22Rv1 (cell line): ENCODE results near the gene DNAJB8.

Source experiments
- ZFX ChIP-seq: fragments of 450-650 bp; IDR thresholded peaks from 2 replicates; pipeline ENCODE4 v1.6.1; 2017; ENCODE audit warnings: antibody characterized with exemption, borderline replicate concordance
- TF ChIP-seq, protein P1 (sequence below): fragments of 450-650 bp; IDR thresholded peaks from 2 replicates; pipeline ENCODE4 v1.5.1; 2017; ENCODE audit warnings: mild to moderate bottlenecking

GRCh38 chr3:128452120-128452519 lies 14.6 kb downstream of the DNAJB8 start:
- TF ChIP-seq, protein P1, sequence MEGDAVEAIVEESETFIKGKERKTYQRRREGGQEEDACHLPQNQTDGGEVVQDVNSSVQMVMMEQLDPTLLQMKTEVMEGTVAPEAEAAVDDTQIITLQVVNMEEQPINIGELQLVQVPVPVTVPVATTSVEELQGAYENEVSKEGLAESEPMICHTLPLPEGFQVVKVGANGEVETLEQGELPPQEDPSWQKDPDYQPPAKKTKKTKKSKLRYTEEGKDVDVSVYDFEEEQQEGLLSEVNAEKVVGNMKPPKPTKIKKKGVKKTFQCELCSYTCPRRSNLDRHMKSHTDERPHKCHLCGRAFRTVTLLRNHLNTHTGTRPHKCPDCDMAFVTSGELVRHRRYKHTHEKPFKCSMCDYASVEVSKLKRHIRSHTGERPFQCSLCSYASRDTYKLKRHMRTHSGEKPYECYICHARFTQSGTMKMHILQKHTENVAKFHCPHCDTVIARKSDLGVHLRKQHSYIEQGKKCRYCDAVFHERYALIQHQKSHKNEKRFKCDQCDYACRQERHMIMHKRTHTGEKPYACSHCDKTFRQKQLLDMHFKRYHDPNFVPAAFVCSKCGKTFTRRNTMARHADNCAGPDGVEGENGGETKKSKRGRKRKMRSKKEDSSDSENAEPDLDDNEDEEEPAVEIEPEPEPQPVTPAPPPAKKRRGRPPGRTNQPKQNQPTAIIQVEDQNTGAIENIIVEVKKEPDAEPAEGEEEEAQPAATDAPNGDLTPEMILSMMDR, result no peak
- TF ChIP-seq ZFX, result no peak
